Measurements from ENCODE around the gene GLP1R.
A peak's percentile ranks its signal among the peaks of the same experiment; 100 is the strongest.

The GLP1R gene

DNA sequence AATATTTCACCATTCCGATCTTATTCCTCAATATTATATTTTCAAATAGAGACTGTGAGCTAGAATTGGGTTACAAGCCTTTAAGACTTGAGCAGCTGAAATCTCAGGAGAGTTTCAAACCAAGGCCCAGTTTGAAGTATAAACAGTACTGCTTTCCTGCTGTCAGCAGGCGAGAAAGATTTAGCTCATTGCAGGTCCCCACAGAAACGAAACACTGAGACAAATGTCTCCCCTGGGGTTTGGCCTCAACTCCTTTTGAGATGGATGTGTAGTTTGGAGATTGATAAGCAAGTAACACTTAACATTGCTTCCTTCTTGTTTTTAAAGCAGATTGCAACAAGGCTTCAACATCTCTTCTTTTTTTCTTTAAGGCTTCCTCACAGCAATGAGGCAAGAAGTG lies 22.4 kb upstream of the GLP1R start:
- TF ChIP-seq, protein P1, sequence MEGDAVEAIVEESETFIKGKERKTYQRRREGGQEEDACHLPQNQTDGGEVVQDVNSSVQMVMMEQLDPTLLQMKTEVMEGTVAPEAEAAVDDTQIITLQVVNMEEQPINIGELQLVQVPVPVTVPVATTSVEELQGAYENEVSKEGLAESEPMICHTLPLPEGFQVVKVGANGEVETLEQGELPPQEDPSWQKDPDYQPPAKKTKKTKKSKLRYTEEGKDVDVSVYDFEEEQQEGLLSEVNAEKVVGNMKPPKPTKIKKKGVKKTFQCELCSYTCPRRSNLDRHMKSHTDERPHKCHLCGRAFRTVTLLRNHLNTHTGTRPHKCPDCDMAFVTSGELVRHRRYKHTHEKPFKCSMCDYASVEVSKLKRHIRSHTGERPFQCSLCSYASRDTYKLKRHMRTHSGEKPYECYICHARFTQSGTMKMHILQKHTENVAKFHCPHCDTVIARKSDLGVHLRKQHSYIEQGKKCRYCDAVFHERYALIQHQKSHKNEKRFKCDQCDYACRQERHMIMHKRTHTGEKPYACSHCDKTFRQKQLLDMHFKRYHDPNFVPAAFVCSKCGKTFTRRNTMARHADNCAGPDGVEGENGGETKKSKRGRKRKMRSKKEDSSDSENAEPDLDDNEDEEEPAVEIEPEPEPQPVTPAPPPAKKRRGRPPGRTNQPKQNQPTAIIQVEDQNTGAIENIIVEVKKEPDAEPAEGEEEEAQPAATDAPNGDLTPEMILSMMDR (IDR thresholded peaks at IDR 0.05; ENCODE audit: borderline replicate concordance, insufficient read depth, low read depth, low read length): no peak

DNA sequence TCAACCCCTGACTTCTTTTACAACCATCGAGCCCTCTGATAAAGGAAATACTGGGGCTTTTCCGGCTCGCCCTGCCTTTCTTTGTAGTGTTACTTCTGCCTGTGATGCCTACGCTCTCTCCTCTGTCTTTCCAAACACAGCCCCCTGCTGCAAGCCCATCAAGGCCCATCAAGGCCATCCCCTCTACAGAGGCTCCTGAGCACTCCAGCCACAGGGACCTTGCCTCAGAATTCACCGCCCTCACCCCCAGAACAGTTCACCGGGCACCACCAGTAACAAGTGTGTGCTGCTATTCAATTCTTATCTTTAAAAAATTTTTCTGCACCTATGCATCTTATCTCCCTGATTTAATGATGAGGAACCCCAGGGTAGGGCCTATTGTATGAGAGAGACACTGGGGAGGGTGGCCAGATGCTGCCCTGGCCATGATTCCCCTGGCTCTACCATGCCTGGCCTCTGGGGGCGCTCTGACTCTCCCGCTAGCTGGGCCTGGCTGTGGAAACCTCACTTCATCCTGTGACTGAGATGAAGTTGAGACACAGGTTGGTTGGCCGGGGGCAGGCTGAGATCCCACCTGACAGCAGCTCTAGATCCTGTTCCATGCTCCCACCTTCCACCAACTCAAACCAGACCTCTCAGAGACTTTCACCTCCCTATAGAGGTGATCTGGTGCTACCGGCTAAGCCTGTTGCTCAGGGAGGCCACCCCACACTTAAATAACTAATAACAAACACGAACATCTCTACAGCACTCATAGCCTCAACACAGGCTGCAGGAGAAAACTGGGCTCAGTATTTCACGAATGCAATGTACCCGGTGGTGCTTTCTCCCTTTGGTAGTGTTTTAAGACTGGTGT lies 19.2 kb upstream of the GLP1R start:
- no peak overlapping the region for H3K4me3 ChIP-seq (ENCODE audit: low read depth, low read length)
- TF ChIP-seq, protein P1 (IDR thresholded peaks at IDR 0.05; ENCODE audit: borderline replicate concordance, insufficient read depth, low read depth, low read length): peak; percentile 98

More for the DNA sequence above, 22.4 kb upstream of the GLP1R start:
- no peak overlapping the region for H3K4me3 ChIP-seq (ENCODE audit: low read depth, low read length)

DNA sequence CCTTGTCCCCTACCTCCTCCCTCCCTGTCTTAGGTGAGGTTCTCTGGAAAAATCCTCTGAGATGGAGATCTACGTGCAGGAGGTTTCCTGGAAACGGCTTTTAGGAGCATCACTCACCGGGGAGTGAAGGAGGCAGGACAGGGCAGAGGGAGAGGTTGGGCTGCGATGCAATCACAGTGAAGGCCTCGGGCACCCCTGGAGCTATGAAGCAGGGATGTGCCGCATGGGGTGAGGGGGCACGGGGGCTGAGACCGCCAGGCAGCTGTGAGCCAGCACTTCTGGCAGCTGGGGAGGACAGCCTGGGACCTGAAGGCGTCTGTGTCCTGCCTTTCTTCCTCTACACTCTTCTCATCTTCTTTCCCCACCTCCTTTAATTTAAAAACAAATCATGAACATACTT lies 12.9 kb upstream of the GLP1R start:
- H3K4me3 ChIP-seq (ENCODE audit: low read depth, low read length): no peak overlapping the region
- TF ChIP-seq, protein P1 (IDR thresholded peaks at IDR 0.05; ENCODE audit: borderline replicate concordance, insufficient read depth, low read depth, low read length): no peak

DNA sequence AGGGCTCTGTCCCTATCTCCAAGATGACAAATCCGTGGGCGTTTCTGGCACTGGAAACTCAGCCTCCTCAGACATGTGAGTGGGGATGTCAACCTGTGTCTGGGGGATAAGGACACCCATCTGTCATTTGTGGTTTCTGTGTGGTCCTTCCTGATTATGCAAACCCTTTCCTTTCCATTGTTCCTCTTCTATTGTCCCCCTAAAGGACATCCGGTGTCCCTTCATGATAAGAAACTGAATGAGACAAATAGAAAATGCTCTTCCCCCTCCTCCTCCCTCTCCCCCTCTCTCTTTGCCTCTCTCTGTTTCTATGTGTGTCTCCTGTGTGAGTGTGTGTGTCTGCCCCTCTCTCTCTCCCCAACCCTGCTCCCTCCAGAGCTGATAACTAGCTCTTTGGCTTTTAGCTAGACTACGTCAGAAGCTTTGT lies 11.5 kb upstream of the GLP1R start:
- TF ChIP-seq, protein P1 (IDR thresholded peaks at IDR 0.05; ENCODE audit: borderline replicate concordance, insufficient read depth, low read depth, low read length): no peak
- H3K4me3 ChIP-seq (ENCODE audit: low read depth, low read length): no peak overlapping the region

DNA sequence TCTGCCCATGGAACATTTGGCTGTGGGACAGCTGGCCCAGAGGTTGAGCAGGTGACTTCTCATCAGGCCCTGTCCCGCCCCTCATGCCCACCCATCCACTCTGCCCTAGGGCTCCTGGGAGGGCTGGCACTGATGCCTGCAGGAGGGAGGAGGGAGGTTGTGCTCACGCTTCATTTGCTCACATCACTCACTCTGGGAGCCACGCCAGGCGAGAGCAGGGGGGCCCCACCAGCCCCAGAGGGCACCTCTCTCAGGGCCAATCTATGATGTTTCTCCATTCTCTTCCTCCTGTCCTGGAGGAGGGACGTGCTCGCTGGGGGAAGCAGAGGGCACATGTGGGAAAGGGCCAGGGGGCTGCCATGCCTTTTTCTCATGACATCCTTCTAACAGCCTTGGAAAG lies 10.9 kb upstream of the GLP1R start:
- TF ChIP-seq, protein P1 (IDR thresholded peaks at IDR 0.05; ENCODE audit: borderline replicate concordance, insufficient read depth, low read depth, low read length): no peak
- H3K4me3 ChIP-seq (ENCODE audit: low read depth, low read length): no peak overlapping the region

DNA sequence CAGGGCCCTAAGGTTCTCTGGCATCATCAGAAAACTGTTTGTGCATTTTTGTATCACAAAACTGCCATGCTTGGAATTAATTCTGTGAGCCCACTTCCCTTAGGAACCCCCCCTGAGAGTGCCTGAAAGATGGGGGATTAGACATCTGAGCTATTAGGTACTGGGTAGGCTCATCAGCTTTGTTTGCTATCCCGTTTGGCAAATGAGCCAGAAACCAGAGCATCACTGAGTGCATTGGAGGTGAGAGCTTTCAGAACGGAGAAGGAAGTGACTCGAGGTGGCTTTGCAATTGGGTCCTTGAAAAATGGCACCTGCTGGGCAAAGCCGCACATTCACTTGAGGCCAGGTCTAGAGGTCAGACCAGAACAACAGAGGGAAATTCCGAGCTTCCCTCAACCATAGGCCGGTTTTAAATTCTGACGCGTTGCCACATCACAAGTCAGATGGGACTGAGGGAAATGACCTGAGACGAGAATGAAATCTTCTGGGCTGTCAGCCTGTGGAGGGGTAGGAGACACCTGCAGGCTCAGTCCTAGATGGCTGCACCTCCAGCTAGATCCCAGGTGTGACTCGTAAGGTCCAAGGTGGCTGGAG lies 8.4 kb upstream of the GLP1R start:
- TF ChIP-seq, protein P1 (IDR thresholded peaks at IDR 0.05; ENCODE audit: borderline replicate concordance, insufficient read depth, low read depth, low read length): no peak
- H3K4me3 ChIP-seq (ENCODE audit: low read depth, low read length): no peak overlapping the region

DNA sequence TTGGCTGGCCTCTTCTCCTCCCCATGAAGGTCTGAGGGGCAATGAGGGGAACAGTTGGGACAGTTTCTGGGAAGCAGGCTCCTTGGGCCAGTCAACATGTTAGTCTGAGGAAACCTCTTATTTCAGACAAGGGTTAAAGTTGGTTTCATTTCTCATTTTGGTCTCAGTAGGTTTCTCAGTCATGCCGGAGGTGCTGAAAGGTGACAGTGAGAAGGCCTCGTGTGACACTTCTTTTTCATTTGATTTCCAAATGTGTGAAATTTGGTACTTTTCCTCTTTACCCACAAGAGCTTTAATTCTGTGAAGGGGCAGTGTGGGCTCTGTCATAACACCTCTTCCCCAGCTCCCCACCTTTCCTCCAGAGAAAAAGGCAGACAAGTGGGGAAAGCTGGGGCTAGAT lies 7.5 kb upstream of the GLP1R start:
- H3K4me3 ChIP-seq (ENCODE audit: low read depth, low read length): no peak overlapping the region
- TF ChIP-seq, protein P1 (IDR thresholded peaks at IDR 0.05; ENCODE audit: borderline replicate concordance, insufficient read depth, low read depth, low read length): no peak

Data from GM12875 (cell line).